Stimulated activated naive CD8-positive, alpha-beta T cell treated with anti-CD3 and anti-CD28 coated beads, Interleukin-15, amount 100 ng/mL, for 72 hours (primary cell): ENCODE measurements around the gene TMPRSS9.
"Not testable (repeated sequence)": the region's sequence is repeated elsewhere in the genome, so short reads cannot be mapped to it uniquely, and the experiment has no call there.

Experiments used
- ATAC-seq: fragments of 150-1000 bp; cut with Tn5 transposase; 2 replicates; pipeline ENCODE4 v1.10.0; 2021; ENCODE audit warnings: mild to moderate bottlenecking, moderate library complexity
- DNase-seq, 2 donors: peaks; one replicate each; pipeline ENCODE4 v3.0.0; 2021 to 2022
- H3K27ac Mint-ChIP-seq, 2 donors: one replicate each; pipeline ENCODE4 v1.8.0; 2022; ENCODE audit warnings: mild to moderate bottlenecking in 2 of 2, mixed read lengths in 2 of 2, moderate library complexity in 2 of 2
- H3K27me3 Mint-ChIP-seq: one replicate; pipeline ENCODE4 v1.8.0; 2022; ENCODE audit warnings: mixed read lengths
- H3K4me1 Mint-ChIP-seq: one replicate; pipeline ENCODE4 v1.8.0; 2022; ENCODE audit warnings: mild to moderate bottlenecking, mixed read lengths
- H3K4me3 Mint-ChIP-seq, 2 donors: one replicate each; pipeline ENCODE4 v1.8.0; 2022; ENCODE audit warnings: mild to moderate bottlenecking in 2 of 2, mixed read lengths in 2 of 2, moderate library complexity in 1 of 2
- H3K9me3 Mint-ChIP-seq, 2 donors: one replicate each; pipeline ENCODE4 v1.8.0; 2022; ENCODE audit warnings: mixed read lengths in 2 of 2

Gene TMPRSS9

GRCh38 chr19:2454199-2454961, 94.3 kb downstream of the TMPRSS9 start:
- peak overlapping the region; percentile 20 to 40 for H3K27ac Mint-ChIP-seq
- ATAC-seq = no peak
- no peaks in the 10 kb centered on the region for H3K27me3 Mint-ChIP-seq
- peaks cover 52% of the 10 kb centered on the region for H3K4me1 Mint-ChIP-seq
- no peak for DNase-seq
- H3K4me3 Mint-ChIP-seq = peak overlapping the region; percentile 86 to 90
- H3K9me3 Mint-ChIP-seq = no peaks in the 10 kb centered on the region

- peak overlapping the region; percentile 74 to 92 for H3K27ac Mint-ChIP-seq
- no peak for DNase-seq
- no peaks in the 10 kb centered on the region for H3K9me3 Mint-ChIP-seq
These were observed 95.1 kb downstream of the TMPRSS9 start for GRCh38 chr19:2454962-2455850.

DNA sequence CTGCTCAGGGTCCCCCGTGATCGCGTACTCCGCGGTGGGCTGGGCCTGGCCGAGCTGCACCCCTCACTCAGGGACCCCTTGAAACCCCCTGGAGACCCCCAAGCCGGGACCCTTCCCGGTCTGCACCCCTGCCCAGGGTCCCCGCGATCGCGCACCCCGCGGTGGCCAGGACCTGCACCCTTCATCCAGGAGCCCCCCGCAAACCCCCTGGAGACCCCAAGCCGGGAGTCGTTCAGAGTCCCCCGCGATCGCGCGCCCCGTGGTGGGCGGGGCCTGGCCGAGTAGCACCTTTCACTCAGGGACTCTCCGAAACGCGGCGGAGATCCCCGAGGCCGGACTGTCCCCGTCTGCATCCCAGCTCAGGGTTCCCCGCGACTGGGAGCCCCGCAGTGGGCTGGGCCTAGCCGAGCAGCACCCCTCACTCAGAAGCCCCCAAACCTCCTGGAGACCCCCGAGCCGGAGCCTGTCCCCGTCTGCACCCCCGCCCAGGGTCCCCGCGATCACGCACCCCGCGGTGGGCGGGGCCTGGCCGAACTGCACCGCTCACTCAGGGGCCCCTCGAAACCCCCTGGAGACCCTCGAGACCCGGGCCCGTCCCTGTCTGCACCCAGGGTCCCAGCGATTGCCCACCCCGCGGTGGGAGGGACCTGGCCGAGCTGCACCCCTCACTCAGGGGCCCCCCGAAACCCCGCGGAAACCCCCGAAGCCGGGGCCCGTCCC, 95.9 kb downstream of the TMPRSS9 start:
- H3K9me3 Mint-ChIP-seq = no peaks in the 10 kb centered on the region
- ATAC-seq = peak; percentile 61

More at GRCh38 chr19:2454962-2455850, 95.1 kb downstream of the TMPRSS9 start:
- ATAC-seq = no peak
- Mint-ChIP-seq H3K4me1 (peaks cover 49% of the 10 kb centered on the region), H3K4me3 (peak overlapping the region; percentile 86 to 90), H3K27me3 (no peaks in the 10 kb centered on the region)

GRCh38 chr19:2457394-2458037, 97.5 kb downstream of the TMPRSS9 start:
- no peak for DNase-seq
- H3K9me3 Mint-ChIP-seq = no peaks in the 10 kb centered on the region
- peaks cover 58% of the 10 kb centered on the region for H3K4me1 Mint-ChIP-seq
- H3K4me3 Mint-ChIP-seq = peak overlapping the region; percentile 78 to 92
- ATAC-seq = no peak
- peak overlapping the region in 1 of 2 donors; percentile 66 for H3K27ac Mint-ChIP-seq
- H3K27me3 Mint-ChIP-seq = no peaks in the 10 kb centered on the region

More for the DNA sequence above, 95.9 kb downstream of the TMPRSS9 start:
- Mint-ChIP-seq H3K4me3 (peak overlapping the region; percentile 86 to 90), H3K27ac (peak overlapping the region; percentile 91 to 97), H3K27me3 (no peaks in the 10 kb centered on the region), H3K4me1 (peaks cover 49% of the 10 kb centered on the region)
- peak; percentile 25 to 54 for DNase-seq

GRCh38 chr19:2458054-2458453, 98.0 kb downstream of the TMPRSS9 start:
- no peaks in the 10 kb centered on the region for H3K9me3 Mint-ChIP-seq
- H3K27me3 Mint-ChIP-seq = no peaks in the 10 kb centered on the region
- H3K4me3 Mint-ChIP-seq = no peak overlapping the region
- peaks cover 56% of the 10 kb centered on the region for H3K4me1 Mint-ChIP-seq
- no peak for ATAC-seq
- no peak overlapping the region for H3K27ac Mint-ChIP-seq
- DNase-seq = no peak

DNA sequence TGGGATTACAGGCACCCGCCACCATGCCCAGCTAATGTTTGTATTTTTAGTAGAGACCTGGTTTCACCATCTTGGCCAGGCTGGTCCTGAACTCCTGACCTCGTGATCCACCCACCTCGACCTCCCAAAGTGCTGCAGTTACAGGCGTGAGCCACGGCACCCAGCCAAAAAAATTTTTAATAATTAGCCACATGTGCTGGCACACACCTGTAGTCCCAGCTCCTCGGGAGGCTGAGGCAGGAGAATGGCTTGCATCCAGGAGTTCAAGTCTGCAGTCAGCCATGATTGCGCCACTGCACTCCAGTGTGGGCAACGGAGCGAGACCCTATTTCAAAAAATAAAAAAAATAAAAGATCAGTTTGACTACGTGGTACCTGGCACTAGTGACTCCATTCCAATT, 98.7 kb downstream of the TMPRSS9 start:
- peaks cover 53% of the 10 kb centered on the region for H3K4me1 Mint-ChIP-seq
- ATAC-seq, H3K4me3 Mint-ChIP-seq, H3K9me3 Mint-ChIP-seq, H3K27ac Mint-ChIP-seq, DNase-seq, H3K27me3 Mint-ChIP-seq: not testable (repeated sequence)

- H3K9me3 Mint-ChIP-seq = no peaks in the 10 kb centered on the region
- H3K27me3 Mint-ChIP-seq = no peaks in the 10 kb centered on the region
- DNase-seq (no peak), ATAC-seq (no peak)
- no peak overlapping the region for H3K4me3 Mint-ChIP-seq
- no peak overlapping the region for H3K27ac Mint-ChIP-seq
- H3K4me1 Mint-ChIP-seq = peaks cover 43% of the 10 kb centered on the region
These were observed 100.2 kb downstream of the TMPRSS9 start for GRCh38 chr19:2460245-2460644.

DNA sequence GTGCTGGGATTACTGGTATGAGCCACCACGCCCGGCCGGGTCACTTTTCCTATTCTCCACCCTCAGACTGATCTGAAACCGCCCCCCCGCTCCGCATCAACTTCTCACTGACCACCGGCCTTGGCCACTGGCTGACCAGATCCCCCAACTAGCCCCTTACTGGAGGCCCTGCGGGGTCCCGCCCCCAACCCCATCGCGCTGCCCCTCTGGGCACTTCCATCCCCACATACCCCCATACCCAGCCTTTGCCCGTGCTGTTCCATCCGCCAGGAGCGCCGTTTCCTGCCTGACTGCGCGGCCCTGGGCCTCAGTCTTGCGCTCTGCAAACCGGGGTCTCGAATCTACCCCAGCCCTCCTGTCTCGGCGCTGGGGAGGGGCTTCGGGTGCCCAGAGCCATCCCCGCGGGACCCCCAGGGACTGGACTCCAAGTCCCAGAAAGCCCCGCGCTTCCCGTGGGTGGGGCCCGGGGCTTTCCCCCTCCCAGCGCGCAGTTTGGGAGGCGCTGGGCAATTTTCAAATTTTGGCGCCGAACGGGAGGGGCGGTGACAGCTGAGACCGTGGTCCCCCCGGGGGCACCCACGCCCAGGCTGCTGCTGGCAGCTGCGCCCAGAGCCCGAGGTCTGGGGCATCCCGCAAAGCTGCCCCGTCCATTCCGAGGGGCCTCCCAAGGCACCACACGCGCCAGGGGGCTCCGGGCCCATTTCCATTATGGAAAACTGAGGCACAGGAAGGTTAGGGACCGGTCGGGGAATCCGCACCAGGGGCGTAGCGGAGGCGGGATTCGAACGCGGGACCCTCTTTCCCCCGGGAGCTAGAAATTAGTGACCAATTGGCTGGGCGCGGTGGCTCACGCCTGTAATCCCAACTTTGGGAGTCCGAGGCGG, 101.9 kb downstream of the TMPRSS9 start:
- Mint-ChIP-seq H3K4me1 (peaks cover 32% of the 10 kb centered on the region), H3K4me3 (peak overlapping the region; percentile 90 to 91), H3K9me3 (no peaks in the 10 kb centered on the region), H3K27me3 (no peaks in the 10 kb centered on the region), H3K27ac (peak overlapping the region; percentile 93 to 96)
- ATAC-seq (peak; percentile 89), DNase-seq (peak; percentile 73 to 82)

DNA sequence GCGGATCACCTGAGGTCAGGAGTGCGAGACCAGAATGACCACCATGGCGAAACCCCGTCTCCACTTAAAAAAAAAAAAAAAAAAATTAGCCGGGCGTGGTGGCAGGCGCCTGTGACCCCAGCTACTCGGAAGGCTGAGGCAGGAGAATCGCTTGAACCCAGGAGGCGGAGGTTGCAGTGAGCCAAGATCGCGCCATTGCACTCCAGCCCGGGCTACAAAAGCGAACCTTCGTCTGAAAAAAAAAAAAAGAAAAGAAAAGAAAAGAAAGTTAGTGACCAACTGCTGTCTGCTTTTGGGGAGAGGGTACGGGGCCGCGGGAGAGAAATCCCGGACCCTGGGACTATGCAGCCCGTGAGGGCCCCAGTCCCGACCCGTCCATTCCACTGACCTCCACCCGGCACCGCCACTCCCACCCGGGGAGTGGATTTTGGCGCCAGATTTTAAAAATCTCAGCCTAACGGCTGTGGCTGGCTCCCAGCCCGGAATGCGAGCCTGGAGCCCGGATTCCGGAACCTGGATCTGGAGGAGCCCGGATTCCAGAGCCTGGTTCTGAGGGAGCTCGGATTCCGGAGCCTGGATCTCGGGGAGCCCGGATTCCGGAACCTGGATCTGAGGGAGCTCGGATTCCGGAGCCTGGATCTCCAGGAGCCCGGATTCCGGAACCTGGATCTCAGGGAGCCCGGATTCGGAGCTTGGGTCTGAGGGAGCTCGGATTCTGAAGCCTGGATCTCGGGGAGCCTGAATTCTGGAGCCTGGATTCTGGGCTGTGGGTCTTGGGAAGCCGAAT, 102.8 kb downstream of the TMPRSS9 start:
- Mint-ChIP-seq H3K9me3 (no peaks in the 10 kb centered on the region), H3K4me1 (peaks cover 31% of the 10 kb centered on the region), H3K27me3 (no peaks in the 10 kb centered on the region), H3K27ac (peak overlapping the region in 1 of 2 donors; percentile 96), H3K4me3 (peak overlapping the region; percentile 90 to 91)
- ATAC-seq (no peak), DNase-seq (no peak)

- ATAC-seq, H3K27me3 Mint-ChIP-seq, H3K4me3 Mint-ChIP-seq, H3K27ac Mint-ChIP-seq, DNase-seq, H3K9me3 Mint-ChIP-seq: not testable (repeated sequence)
- peaks cover 36% of the 10 kb centered on the region for H3K4me1 Mint-ChIP-seq
These were observed 103.6 kb downstream of the TMPRSS9 start for GRCh38 chr19:2463694-2464093.

DNA sequence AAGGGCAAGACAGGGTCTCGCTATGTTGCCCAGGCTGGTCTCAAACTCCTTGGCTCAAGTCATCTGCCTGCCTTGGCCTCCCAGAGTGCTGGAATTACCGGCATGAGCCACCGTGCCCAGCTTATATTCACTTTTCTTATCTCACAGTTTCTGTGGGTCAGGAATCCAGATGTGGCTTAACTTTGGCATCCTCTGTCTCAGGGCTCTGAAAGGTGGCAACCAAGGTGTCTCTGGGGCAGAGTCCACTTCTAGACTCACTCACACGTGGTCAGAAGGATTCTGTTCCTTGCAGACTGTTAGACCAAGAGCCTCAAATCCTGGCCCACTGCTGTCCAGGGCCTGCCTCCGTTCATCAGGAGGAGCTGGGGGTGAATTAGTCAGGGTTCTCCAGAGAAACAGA, 104.3 kb downstream of the TMPRSS9 start:
- Mint-ChIP-seq H3K4me1 (peaks cover 43% of the 10 kb centered on the region), H3K27ac (no peak overlapping the region), H3K9me3 (no peaks in the 10 kb centered on the region), H3K4me3 (no peak overlapping the region), H3K27me3 (no peaks in the 10 kb centered on the region)
- DNase-seq = no peak
- ATAC-seq = no peak

- H3K27me3 Mint-ChIP-seq = peaks cover 7% of the 10 kb centered on the region
- no peak overlapping the region for H3K27ac Mint-ChIP-seq
- peaks cover 34% of the 10 kb centered on the region for H3K4me1 Mint-ChIP-seq
- peak overlapping the region in 1 of 2 donors; percentile 50 for H3K4me3 Mint-ChIP-seq
- no peaks in the 10 kb centered on the region for H3K9me3 Mint-ChIP-seq
- no peak for ATAC-seq
- DNase-seq = no peak
These were observed 108.5 kb downstream of the TMPRSS9 start for GRCh38 chr19:2468596-2468995.

DNA sequence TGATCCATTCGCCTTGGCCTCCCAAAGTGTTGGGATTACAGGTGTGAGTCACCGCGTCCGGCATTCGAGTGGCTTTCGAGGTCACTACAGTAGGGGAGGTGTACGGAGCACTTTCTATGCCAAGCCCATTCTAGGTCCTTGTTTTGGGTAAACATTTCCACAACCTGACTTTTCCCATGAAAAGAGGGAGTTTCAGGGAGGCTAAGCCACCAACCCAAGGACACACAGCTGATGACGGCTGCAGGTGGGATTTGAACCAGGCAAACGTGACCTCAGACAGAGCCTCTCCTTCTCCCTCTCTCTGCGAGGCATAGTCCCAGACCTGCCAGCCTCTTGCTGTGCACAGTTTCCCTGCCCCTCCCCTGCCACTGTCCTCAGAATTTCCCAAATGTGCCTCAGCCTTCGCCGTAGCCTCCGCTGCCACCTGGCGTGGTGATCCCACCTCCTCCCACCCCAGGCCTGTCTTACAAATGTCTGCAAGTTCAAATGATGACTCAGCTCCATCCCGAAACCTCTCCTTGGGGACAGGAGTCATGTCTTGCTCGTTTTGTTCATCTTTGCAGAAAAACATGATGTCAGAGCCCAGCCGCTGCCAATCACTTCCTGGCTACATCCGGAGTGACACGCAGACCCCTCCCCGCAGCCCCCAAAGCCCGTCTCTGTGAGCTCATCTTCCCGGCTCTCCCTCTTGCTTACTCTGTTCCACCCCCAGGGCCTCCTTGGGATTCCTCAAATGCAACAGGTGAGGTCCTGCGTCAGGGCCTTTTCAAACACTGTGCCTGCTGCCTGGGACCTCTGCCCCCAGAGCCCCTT, 109.2 kb downstream of the TMPRSS9 start:
- ATAC-seq (peak; percentile 75), DNase-seq (peak in 1 of 2 donors; percentile 62)
- Mint-ChIP-seq H3K27me3 (peaks cover 7% of the 10 kb centered on the region), H3K9me3 (no peaks in the 10 kb centered on the region), H3K27ac (peak overlapping the region; percentile 31 to 89), H3K4me1 (peaks cover 33% of the 10 kb centered on the region), H3K4me3 (peak overlapping the region; percentile 50 to 58)
